ENCODE measurements around the gene BMP4.

The BMP4 gene

GRCh38 chr14:53964249-53964648, 7.6 kb upstream of the BMP4 start:
- no peak for DNase-seq (ENCODE audit: low read depth)

- DNase-seq (ENCODE audit: low read depth), result no peak
These were observed 6.9 kb upstream of the BMP4 start for GRCh38 chr14:53963320-53964227.

DNA sequence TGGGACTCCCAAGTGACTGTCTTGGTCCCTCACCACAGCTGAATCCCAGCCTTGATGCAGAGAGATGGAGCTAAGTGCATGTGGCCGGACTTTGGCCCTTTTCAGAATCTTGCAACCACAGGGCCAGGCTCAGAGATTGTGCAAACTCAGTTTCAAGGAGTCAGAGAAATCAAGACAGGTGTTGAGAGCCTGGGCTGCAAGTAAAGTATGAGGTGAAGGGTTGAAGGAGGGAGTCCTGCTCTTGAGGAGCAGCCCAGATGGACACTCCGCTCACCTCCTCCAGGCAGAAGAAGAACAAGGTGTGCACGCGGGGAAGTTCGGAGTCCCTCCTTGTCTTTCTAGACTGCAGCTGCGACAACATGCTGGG, 6.3 kb upstream of the BMP4 start:
- DNase-seq (ENCODE audit: low read depth), result no peak

- no peak for DNase-seq (ENCODE audit: low read depth)
These were observed 2.0 kb upstream of the BMP4 start for GRCh38 chr14:53958628-53959027.

GRCh38 chr14:53957739-53958138, 1.1 kb upstream of the BMP4 start:
- no peak for DNase-seq (ENCODE audit: low read depth)

DNA sequence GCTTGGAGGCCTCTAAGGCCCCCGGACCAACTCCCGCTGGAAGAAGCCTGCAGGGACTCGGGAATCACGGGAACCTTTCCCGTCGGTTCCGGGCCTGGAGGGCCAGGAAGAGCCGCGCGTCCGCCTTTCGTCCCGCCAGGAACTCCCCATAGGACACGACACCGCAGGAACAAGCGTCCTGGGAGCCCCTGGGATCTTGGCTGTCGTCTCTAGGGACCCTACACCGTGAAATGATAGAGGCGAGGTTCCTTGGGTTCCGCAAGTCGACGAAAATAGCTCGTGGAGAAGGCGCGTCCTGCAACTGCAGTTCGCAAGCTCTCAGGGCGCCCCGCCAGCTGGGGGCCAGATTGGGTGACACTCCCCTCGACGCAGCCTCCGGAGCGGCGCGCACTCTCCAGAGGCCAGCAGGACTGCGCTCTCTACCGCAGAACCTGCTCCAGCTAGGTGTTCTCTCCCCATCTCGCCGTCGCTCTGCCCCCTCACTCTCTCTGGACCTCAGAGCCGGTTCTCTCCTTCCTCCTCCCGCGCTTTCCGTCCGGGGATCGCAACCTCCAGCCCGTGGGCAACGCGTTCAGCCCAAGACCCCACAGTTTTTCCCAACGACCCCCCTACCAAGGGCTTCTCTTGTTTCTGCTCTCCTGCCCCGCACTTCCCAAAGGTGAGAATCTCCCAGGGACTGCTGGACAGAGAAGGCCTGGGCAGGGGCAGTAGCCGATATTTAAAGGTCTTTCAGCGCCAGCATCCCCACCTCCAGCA, 776 bp downstream of the BMP4 start:
- peak; percentile 8 for DNase-seq (ENCODE audit: low read depth)

- no peak for DNase-seq (ENCODE audit: low read depth)
These were observed 1.4 kb downstream of the BMP4 start for GRCh38 chr14:53955229-53955556.

GRCh38 chr14:53954551-53955228, 1.9 kb downstream of the BMP4 start:
- no peak for DNase-seq (ENCODE audit: low read depth)

DNA sequence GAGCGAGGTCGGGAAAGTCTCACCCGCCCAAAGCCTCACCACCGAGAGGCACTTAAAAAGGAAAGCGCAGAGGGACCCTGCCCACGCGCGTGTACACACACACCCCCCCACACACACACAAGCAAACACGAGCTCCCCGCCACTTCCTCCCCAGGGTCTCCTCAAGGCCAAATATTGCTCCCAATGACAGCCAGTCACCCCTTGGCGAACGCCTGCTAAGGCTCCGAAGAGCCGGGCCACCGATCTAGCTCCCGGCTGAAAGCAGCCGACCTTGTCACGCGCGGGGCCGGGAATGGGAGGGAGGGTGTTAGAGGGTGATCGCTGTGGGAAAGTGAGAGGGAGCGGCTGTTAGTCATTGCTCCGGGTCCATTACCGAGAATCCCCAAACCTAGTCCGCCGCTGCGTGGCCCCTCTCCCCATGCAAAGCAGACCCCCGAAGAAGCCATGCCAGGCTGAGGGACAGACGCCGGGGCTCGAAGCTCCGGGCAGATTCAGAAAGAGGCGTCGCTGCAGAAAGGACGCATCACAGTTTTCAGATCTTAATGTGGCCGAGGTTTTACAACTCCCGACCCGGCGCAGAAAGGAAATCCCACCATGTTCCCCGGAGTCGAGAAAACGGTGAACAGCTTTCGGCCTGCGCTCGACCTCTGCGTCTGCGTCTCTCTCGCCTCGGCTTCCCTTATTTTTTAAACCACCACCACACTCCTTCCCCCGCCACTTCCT, 2.6 kb downstream of the BMP4 start:
- no peak for DNase-seq (ENCODE audit: low read depth)

GRCh38 chr14:53953002-53953827, 3.4 kb downstream of the BMP4 start:
- no peak for DNase-seq (ENCODE audit: low read depth)

DNA sequence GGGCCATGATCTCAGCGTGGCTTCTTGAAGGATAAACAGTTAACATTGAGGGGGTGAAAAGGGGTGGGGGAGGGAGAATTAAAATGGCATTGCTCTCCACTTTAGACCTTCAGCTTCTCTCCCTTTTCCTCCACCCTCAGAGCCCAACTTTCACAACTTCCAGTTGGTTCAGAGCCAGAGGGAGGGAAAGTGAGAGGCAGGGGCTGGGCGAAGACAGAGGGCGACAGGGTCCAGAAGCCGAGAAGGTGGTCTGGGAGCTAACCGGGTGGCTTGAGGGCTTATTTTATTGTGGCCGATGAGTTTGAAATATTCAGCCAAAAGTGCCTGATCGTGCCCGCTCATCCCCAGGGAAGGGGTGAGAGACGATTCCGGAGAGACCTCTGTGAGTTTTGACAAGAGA, 4.1 kb downstream of the BMP4 start:
- DNase-seq (ENCODE audit: low read depth), result no peak

DNA sequence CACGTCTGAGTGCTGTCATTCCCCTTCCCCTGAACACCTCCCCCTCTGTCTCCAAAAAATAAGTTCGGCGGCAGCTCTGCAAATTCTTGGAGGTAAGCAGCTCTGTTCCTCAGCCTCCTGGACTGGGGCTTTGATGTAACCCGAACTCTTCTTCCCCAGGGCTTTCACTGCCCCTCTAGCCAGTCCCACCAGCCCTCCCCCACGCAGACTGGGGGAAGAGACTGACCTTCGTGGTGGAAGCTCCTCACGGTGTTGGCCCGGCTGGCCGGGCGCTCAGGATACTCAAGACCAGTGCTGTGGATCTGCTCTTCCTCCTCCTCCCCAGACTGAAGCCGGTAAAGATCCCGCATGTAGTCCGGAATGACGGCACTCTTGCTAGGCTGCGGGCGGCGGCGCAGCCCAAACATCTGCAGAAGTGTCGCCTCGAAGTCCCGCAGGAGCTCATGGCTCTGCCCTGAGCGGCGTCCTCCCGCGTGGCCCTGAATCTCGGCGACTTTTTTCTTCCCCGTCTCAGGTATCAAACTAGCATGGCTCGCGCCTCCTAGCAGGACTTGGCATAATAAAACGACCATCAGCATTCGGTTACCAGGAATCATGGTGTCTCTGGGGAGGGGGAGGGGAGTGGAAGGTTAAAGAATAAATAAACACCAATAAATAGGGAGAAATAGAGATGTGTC, 4.9 kb downstream of the BMP4 start:
- no peak for DNase-seq (ENCODE audit: low read depth)

DNA sequence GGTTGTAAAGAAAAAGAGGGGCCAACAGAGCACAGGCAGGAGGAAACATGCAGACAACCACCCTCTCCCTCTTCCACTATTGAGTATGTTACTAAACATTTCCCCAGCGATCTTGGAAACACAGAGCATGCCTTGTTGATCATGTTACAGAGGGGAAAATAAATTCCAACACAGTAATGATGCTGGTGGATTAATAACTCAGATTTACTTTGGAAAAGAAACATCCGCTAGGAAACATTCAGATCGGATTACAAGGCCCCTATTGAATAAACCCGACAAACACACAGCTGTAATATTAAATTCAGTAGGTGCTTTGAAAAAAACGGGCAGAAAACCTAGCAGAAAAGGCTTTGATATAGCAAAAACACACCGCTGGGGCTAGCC, 5.4 kb downstream of the BMP4 start:
- no peak for DNase-seq (ENCODE audit: low read depth)

DNA sequence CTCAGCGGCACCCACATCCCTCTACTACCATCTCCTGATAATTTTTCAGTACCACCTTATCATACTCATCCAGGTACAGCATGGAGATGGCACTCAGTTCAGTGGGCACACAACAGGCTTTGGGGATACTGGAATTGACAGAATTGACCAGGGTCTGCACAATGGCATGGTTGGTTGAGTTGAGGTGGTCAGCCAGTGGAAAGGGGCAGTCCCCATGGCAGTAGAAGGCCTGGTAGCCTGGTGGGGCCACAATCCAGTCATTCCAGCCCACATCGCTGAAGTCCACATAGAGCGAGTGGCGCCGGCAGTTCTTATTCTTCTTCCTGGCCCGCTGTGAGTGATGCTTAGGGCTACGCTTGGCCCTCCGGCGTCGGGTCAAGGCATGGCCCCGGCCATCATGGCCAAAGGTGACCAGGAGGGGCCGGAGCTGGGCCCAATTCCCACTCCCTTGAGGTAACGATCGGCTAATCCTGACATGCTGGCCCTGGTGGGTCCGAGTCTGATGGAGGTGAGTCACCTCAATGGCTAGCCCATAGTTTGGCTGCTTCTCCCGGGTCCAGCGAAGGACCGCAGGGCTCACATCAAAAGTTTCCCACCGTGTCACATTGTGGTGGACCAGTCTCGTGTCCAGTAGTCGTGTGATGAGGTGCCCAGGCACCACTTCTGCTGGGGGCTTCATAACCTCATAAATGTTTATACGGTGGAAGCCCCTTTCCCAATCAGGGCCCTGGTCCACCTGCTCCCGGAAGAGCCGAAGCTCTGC, 6.4 kb downstream of the BMP4 start:
- no peak for DNase-seq (ENCODE audit: low read depth)

GRCh38 chr14:53949201-53949600, 7.4 kb downstream of the BMP4 start:
- DNase-seq (ENCODE audit: low read depth), result no peak

- DNase-seq (ENCODE audit: low read depth), result no peak
These were observed 8.3 kb downstream of the BMP4 start for GRCh38 chr14:53948205-53948884.

GRCh38 chr14:53947452-53948204, 9.0 kb downstream of the BMP4 start:
- DNase-seq (ENCODE audit: low read depth), result no peak

DNA sequence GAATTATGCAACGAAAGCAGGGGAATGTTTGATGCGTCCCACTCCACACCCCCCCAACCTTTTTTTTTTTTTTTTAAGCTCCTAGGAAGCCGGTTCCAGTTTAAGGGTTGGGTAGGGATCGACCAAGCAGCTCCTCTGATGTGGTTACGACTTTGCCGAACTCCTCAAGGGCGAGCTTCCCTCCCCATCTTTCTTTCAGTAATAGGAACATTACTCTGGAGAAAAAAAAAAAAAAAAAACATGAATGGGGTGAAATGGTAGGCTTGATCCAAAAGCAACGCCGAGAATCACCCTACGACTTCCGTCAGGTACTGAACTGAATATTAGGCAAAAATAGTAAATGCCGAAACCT, 9.6 kb downstream of the BMP4 start:
- no peak for DNase-seq (ENCODE audit: low read depth)
